Esophagus (tissue), 2 donors: ENCODE results near the gene MEIS3. TPM values are rescaled to one million over a fixed set of nuclear protein-coding genes. Genes with fewer than 3 reads are reported as not detected.
A peak's percentile ranks its signal among the peaks of the same experiment; 100 is the strongest.

Source experiments
- H3K27ac ChIP-seq, 2 donors: one replicate each; pipeline ENCODE4 v1.5.1; 2013; ENCODE audit warnings: low read depth in 2 of 2, mild to moderate bottlenecking in 2 of 2, inconsistent platforms in 1 of 2, low read length in 1 of 2, moderate library complexity in 1 of 2
- H3K27me3 ChIP-seq, 2 donors: one replicate each; pipeline ENCODE4 v1.6.1; 2013; ENCODE audit warnings: low read length in 2 of 2, control low read depth in 1 of 2, mild to moderate bottlenecking in 1 of 2; ENCODE audit not compliant: insufficient read depth in 2 of 2, control insufficient read depth in 1 of 2
- H3K36me3 ChIP-seq, 2 donors: one replicate each; pipeline ENCODE4 v1.6.1; 2013; ENCODE audit warnings: low read length in 1 of 2; ENCODE audit not compliant: control insufficient read depth in 2 of 2, insufficient read depth in 2 of 2
- H3K4me1 ChIP-seq, 2 donors: one replicate each; pipeline ENCODE4 v1.6.1; 2013; ENCODE audit warnings: low read length in 1 of 2; ENCODE audit not compliant: control insufficient read depth in 2 of 2, insufficient read depth in 2 of 2
- H3K4me3 ChIP-seq, 2 donors: one replicate each; pipeline ENCODE4 v1.5.1; 2013; ENCODE audit warnings: low read length in 2 of 2, mild to moderate bottlenecking in 2 of 2, low read depth in 1 of 2, moderate library complexity in 1 of 2
- H3K9me3 ChIP-seq, 2 donors: one replicate each; pipeline ENCODE4 v1.6.1; 2013; ENCODE audit warnings: mild to moderate bottlenecking in 2 of 2, low read depth in 1 of 2, low read length in 1 of 2, moderate library complexity in 1 of 2; ENCODE audit not compliant: control insufficient read depth in 2 of 2, insufficient read depth in 1 of 2
- WGBS, 2 donors: extraction: QIAGEN DNeasy Blood & Tissue Kit; methylation state at CpG; one replicate each; pipeline ENCODE4 v1.1.7; 2013; 5-methylcytosine and 5-hydroxymethylcytosine counted together
- polyA plus RNA-seq, 2 donors: library from polyadenylated mRNA; stranded (reverse); fragments of 200-250 nt; gene quantifications; one replicate each; pipeline ENCODE4 v1.2.3, GENCODE V29; 2013
- donor health status: healthy with polysubstance abuse.
- donor health status: Bipolar disorder and iron deficiency.

MEIS3 gene
- polyA plus RNA-seq, 2 donors: 4.4 to 4.7 TPM

GRCh38 chr19:47448360-47448727 lies 29.0 kb upstream of the MEIS3 start:
- Histone ChIP-seq H3K36me3 (no peaks in the 10 kb centered on the region), H3K27me3 (peaks cover 0 to 18% of the 10 kb centered on the region in 2 donors), H3K4me3 (no peak overlapping the region), H3K27ac (no peak overlapping the region), H3K9me3 (peaks cover 6 to 9% of the 10 kb centered on the region in 2 donors), H3K4me1 (peaks cover 0 to 17% of the 10 kb centered on the region in 2 donors)
- WGBS, 2 donors: 30 to 32% methylated on average over 9 of the region's 9 CpGs

GRCh38 chr19:47447470-47448359 lies 28.4 kb upstream of the MEIS3 start:
- Histone ChIP-seq H3K27me3 (peaks cover 0 to 18% of the 10 kb centered on the region in 2 donors), H3K9me3 (peaks cover 6 to 9% of the 10 kb centered on the region in 2 donors), H3K27ac (no peak overlapping the region), H3K4me1 (peaks cover 0 to 17% of the 10 kb centered on the region in 2 donors), H3K36me3 (no peaks in the 10 kb centered on the region), H3K4me3 (peak overlapping the region in 1 of 2 donors; percentile 11)
- WGBS, 2 donors: 11 to 18% methylated on average over 81 to 95 of the region's 95 CpGs

GRCh38 chr19:47446534-47447469 lies 27.5 kb upstream of the MEIS3 start:
- WGBS, 2 donors: 23 to 24% methylated on average over 28 of the region's 28 CpGs

GRCh38 chr19:47445937-47446402 lies 26.6 kb upstream of the MEIS3 start:
- H3K4me1 ChIP-seq: peaks cover 0 to 17% of the 10 kb centered on the region in 2 donors
- WGBS, 2 donors: 4% methylated on average over 21 to 22 of the region's 22 CpGs
- H3K9me3 ChIP-seq: peaks cover 6 to 9% of the 10 kb centered on the region in 2 donors
- H3K27ac ChIP-seq: no peak overlapping the region
- H3K36me3 ChIP-seq: no peaks in the 10 kb centered on the region
- H3K27me3 ChIP-seq: peaks cover 0 to 18% of the 10 kb centered on the region in 2 donors
- no peak overlapping the region for H3K4me3 ChIP-seq

More at GRCh38 chr19:47446534-47447469, 27.5 kb upstream of the MEIS3 start:
- H3K9me3 ChIP-seq: peaks cover 6 to 9% of the 10 kb centered on the region in 2 donors
- H3K4me1 ChIP-seq: peaks cover 0 to 17% of the 10 kb centered on the region in 2 donors
- H3K27ac ChIP-seq: no peak overlapping the region
- H3K36me3 ChIP-seq: no peaks in the 10 kb centered on the region
- H3K27me3 ChIP-seq: peaks cover 0 to 18% of the 10 kb centered on the region in 2 donors
- H3K4me3 ChIP-seq: no peak overlapping the region

- H3K36me3 ChIP-seq: no peaks in the 10 kb centered on the region
- WGBS, 2 donors: 47 to 52% methylated on average over 4 of the region's 4 CpGs
- peaks cover 6 to 9% of the 10 kb centered on the region in 2 donors for H3K9me3 ChIP-seq
- H3K27me3 ChIP-seq: peaks cover 0 to 18% of the 10 kb centered on the region in 2 donors
- no peak overlapping the region for H3K4me3 ChIP-seq
- H3K27ac ChIP-seq: no peak overlapping the region
- peaks cover 0 to 17% of the 10 kb centered on the region in 2 donors for H3K4me1 ChIP-seq
Observed at GRCh38 chr19:47445527-47445926, 26.2 kb upstream of the MEIS3 start.

GRCh38 chr19:47444388-47444821 lies 25.1 kb upstream of the MEIS3 start:
- H3K27ac ChIP-seq: no peak overlapping the region
- H3K4me1 ChIP-seq: peaks cover 0 to 17% of the 10 kb centered on the region in 2 donors
- peaks cover 0 to 18% of the 10 kb centered on the region in 2 donors for H3K27me3 ChIP-seq
- no peak overlapping the region for H3K4me3 ChIP-seq
- H3K36me3 ChIP-seq: no peaks in the 10 kb centered on the region
- peaks cover 6 to 9% of the 10 kb centered on the region in 2 donors for H3K9me3 ChIP-seq
- 21 to 27% methylated on average over 22 of the region's 22 CpGs for WGBS, 2 donors

- Histone ChIP-seq H3K27me3 (peaks cover 0 to 18% of the 10 kb centered on the region in 2 donors), H3K9me3 (peaks cover 6 to 9% of the 10 kb centered on the region in 2 donors), H3K36me3 (no peaks in the 10 kb centered on the region), H3K27ac (no peak overlapping the region), H3K4me3 (no peak overlapping the region), H3K4me1 (peaks cover 0 to 17% of the 10 kb centered on the region in 2 donors)
- 67 to 68% methylated on average over 12 of the region's 12 CpGs for WGBS, 2 donors
Observed at GRCh38 chr19:47443331-47443730, 24.0 kb upstream of the MEIS3 start.

- no peaks in the 10 kb centered on the region for H3K27me3 ChIP-seq
- H3K4me1 ChIP-seq: peaks cover 0 to 2% of the 10 kb centered on the region in 2 donors
- no peak overlapping the region for H3K27ac ChIP-seq
- no peak overlapping the region for H3K4me3 ChIP-seq
- no peaks in the 10 kb centered on the region for H3K9me3 ChIP-seq
- no peaks in the 10 kb centered on the region for H3K36me3 ChIP-seq
- 29 to 30% methylated on average over 5 of the region's 5 CpGs for WGBS, 2 donors
Observed at GRCh38 chr19:47438793-47439220, 19.5 kb upstream of the MEIS3 start.

GRCh38 chr19:47437500-47437899 lies 18.2 kb upstream of the MEIS3 start:
- no peaks in the 10 kb centered on the region for H3K27me3 ChIP-seq
- no peak overlapping the region for H3K27ac ChIP-seq
- WGBS, 2 donors: 42 to 43% methylated on average over 12 of the region's 12 CpGs
- no peaks in the 10 kb centered on the region for H3K9me3 ChIP-seq
- peaks cover 0 to 2% of the 10 kb centered on the region in 2 donors for H3K4me1 ChIP-seq
- no peak overlapping the region for H3K4me3 ChIP-seq
- H3K36me3 ChIP-seq: no peaks in the 10 kb centered on the region
